ENCODE results near the gene CMIP.

GRCh38 chr16:81468269-81468902, 23.8 kb downstream of the CMIP start:
- TF ChIP-seq, protein P1, sequence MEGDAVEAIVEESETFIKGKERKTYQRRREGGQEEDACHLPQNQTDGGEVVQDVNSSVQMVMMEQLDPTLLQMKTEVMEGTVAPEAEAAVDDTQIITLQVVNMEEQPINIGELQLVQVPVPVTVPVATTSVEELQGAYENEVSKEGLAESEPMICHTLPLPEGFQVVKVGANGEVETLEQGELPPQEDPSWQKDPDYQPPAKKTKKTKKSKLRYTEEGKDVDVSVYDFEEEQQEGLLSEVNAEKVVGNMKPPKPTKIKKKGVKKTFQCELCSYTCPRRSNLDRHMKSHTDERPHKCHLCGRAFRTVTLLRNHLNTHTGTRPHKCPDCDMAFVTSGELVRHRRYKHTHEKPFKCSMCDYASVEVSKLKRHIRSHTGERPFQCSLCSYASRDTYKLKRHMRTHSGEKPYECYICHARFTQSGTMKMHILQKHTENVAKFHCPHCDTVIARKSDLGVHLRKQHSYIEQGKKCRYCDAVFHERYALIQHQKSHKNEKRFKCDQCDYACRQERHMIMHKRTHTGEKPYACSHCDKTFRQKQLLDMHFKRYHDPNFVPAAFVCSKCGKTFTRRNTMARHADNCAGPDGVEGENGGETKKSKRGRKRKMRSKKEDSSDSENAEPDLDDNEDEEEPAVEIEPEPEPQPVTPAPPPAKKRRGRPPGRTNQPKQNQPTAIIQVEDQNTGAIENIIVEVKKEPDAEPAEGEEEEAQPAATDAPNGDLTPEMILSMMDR (IDR thresholded peaks at IDR 0.05): no peak
- no peak for TF ChIP-seq POLR2A (IDR thresholded peaks at IDR 0.05)

All from esophagus squamous epithelium (tissue), 4 donors.